Caco-2 (cell line): ENCODE data around the gene GABRG3. TPM values are rescaled to one million over a fixed set of nuclear protein-coding genes. Genes with fewer than 3 reads are reported as not detected.
A peak's percentile ranks its signal among the peaks of the same experiment; 100 is the strongest.

Experiments
- BruUV-seq: library from RNA; stranded (reverse); fragments of 400-500 nt; replicated peaks from 2 replicates; lab custom pipeline; 2021; lab: Mats Ljungman, UMichigan
- CTCF ChIA-PET: fragments of 300-600 bp; sonication (Branson Sonifier 250); formaldehyde crosslinking; loops from one replicate; lab custom pipeline; 2022; ENCODE audit warnings: antibody characterized with exemption; lab: Charles Lee
- POLR2A ChIA-PET: fragments of 300-600 bp; sonication (Branson Sonifier 250); formaldehyde crosslinking; loops from one replicate; lab custom pipeline; 2022; ENCODE audit warnings: antibody characterized with exemption; lab: Charles Lee
- DNase-seq, 2 experiments: peaks; one replicate each; pipeline versions ENCODE4 v3.0.0 to v3.0.0-alpha.2; 2020 to 2022
- H3K27me3 ChIP-seq: replicated peaks from 2 replicates; pipeline ENCODE4 v1.6.0; 2011; ENCODE audit warnings: low read length; ENCODE audit not compliant: control insufficient read depth, insufficient read depth
- H3K36me3 ChIP-seq: 2 replicates; pipeline ENCODE4 v1.5.1; 2011; ENCODE audit warnings: low read length; ENCODE audit not compliant: control insufficient read depth, insufficient read depth
- H3K4me1 ChIP-seq: fragments of 250-450 bp; sonication (Bioruptor Pico); 2 replicates; pipeline ENCODE4 v1.5.1; 2020; ENCODE audit warnings: mild to moderate bottlenecking
- H3K4me3 ChIP-seq: 2 replicates; pipeline ENCODE4 v1.5.1; 2011; ENCODE audit warnings: low read depth, mild to moderate bottlenecking, control low read depth, low read length
- H3K9me3 ChIP-seq: fragments of 250-450 bp; sonication (Bioruptor Pico); 2 replicates; pipeline ENCODE4 v1.5.1; 2020; ENCODE audit warnings: mild to moderate bottlenecking, moderate library complexity
- H3K27ac Mint-ChIP-seq: one replicate; pipeline ENCODE4 v1.8.0; 2022; ENCODE audit warnings: mixed read lengths; ENCODE audit not compliant: unreplicated experiment
- H3K27me3 Mint-ChIP-seq: one replicate; pipeline ENCODE4 v1.8.0; 2022; ENCODE audit warnings: mixed read lengths; ENCODE audit not compliant: insufficient read depth, unreplicated experiment
- H3K36me3 Mint-ChIP-seq: one replicate; pipeline ENCODE4 v1.8.0; 2022; ENCODE audit warnings: mild to moderate bottlenecking, mixed read lengths; ENCODE audit not compliant: insufficient read depth, unreplicated experiment
- H3K4me1 Mint-ChIP-seq: one replicate; pipeline ENCODE4 v1.8.0; 2022; ENCODE audit warnings: low read depth, mixed read lengths; ENCODE audit not compliant: unreplicated experiment
- H3K4me3 Mint-ChIP-seq: one replicate; pipeline ENCODE4 v1.8.0; 2022; ENCODE audit warnings: mild to moderate bottlenecking, moderate library complexity, mixed read lengths; ENCODE audit not compliant: unreplicated experiment
- H3K9me3 Mint-ChIP-seq: one replicate; pipeline ENCODE4 v1.8.0; 2022; ENCODE audit warnings: mixed read lengths; ENCODE audit not compliant: unreplicated experiment
- intact Hi-C: fragments of 100-400 bp; cut with micrococcal nuclease; formaldehyde crosslinking; loops from one replicate; pipeline ENCODE4 v1.10.0; 2022; ENCODE audit not compliant: unreplicated experiment
- total RNA-seq: library from RNA; stranded (reverse); gene quantifications from 2 replicates; pipeline ENCODE4 v1.2.3, GENCODE V29; 2022
- TF ChIP-seq, protein P1 (sequence below), 2 experiments: fragments of 200-600 bp in 1 of 2; IDR thresholded peaks; 1 replicate in 1 of 2; 2 replicates in 1 of 2; pipeline versions ENCODE4 v1.5.1 to v1.8.0; 2011 to 2022; ENCODE audit warnings: antibody characterized with exemption in 1 of 2, control low read depth in 1 of 2, inconsistent platforms in 1 of 2, low read depth in 1 of 2, low read length in 1 of 2, mild to moderate bottlenecking in 1 of 2, moderate library complexity in 1 of 2; ENCODE audit not compliant: insufficient read depth in 1 of 2, severe bottlenecking in 1 of 2, unreplicated experiment in 1 of 2

Gene GABRG3
- total RNA-seq, 1 experiment from 2014 or later, result not detected

- no TSS peak for BruUV-seq
- TF ChIP-seq, protein P1, sequence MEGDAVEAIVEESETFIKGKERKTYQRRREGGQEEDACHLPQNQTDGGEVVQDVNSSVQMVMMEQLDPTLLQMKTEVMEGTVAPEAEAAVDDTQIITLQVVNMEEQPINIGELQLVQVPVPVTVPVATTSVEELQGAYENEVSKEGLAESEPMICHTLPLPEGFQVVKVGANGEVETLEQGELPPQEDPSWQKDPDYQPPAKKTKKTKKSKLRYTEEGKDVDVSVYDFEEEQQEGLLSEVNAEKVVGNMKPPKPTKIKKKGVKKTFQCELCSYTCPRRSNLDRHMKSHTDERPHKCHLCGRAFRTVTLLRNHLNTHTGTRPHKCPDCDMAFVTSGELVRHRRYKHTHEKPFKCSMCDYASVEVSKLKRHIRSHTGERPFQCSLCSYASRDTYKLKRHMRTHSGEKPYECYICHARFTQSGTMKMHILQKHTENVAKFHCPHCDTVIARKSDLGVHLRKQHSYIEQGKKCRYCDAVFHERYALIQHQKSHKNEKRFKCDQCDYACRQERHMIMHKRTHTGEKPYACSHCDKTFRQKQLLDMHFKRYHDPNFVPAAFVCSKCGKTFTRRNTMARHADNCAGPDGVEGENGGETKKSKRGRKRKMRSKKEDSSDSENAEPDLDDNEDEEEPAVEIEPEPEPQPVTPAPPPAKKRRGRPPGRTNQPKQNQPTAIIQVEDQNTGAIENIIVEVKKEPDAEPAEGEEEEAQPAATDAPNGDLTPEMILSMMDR (IDR thresholded peaks at IDR 0.05; ENCODE audit: insufficient read depth in 1 of 2, low read depth in 1 of 2, low read length in 1 of 2, severe bottlenecking in 1 of 2, unreplicated experiment in 1 of 2), result no peak
- ChIA-PET POLR2A (no interaction called here), CTCF (no interaction called here)
- no peaks in the 10 kb centered on the region for H3K36me3 Mint-ChIP-seq
- H3K4me1 Mint-ChIP-seq, result no peaks in the 10 kb centered on the region
- intact Hi-C loops, result no loop called here
- Histone ChIP-seq H3K4me1 (no peaks in the 10 kb centered on the region), H3K27me3 (no peaks in the 10 kb centered on the region), H3K4me3 (no peak overlapping the region), H3K9me3 (0 out of 2 replicates have a peak, but pooled peaks cover 4% of the 10 kb centered on the region), H3K36me3 (no peaks in the 10 kb centered on the region)
- H3K4me3 Mint-ChIP-seq, result no peak overlapping the region
- H3K27me3 Mint-ChIP-seq, result no peaks in the 10 kb centered on the region
- H3K9me3 Mint-ChIP-seq, result no peaks in the 10 kb centered on the region
- no peak for DNase-seq
- H3K27ac Mint-ChIP-seq, result no peak overlapping the region
These were observed 381.2 kb downstream of the GABRG3 start for GRCh38 chr15:27352136-27352535.

DNA sequence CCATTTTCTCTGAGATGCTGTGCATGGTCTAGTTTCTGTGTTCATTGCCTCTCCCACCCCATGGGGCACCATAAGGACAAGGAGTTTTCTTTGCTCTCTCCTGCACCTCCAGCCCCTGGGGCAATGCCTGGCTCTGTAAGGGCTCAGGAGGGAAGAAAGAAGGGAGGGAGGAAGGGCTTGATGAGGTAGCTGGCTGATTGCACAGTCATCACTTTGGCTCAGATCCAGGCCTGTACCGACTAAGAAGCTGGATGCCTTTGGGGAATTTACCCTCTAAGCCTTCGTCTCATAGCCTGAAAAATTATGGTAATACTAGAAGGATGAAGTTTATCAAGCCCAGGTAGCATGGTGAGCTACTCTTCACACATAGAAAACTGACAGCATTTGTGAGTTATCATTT is 382.9 kb downstream of the GABRG3 start:
- Histone ChIP-seq H3K36me3 (no peaks in the 10 kb centered on the region), H3K4me1 (no peaks in the 10 kb centered on the region), H3K9me3 (0 out of 2 replicates have a peak, but pooled peaks cover 4% of the 10 kb centered on the region), H3K4me3 (no peak overlapping the region), H3K27me3 (no peaks in the 10 kb centered on the region)
- H3K4me1 Mint-ChIP-seq, result no peaks in the 10 kb centered on the region
- H3K36me3 Mint-ChIP-seq, result no peaks in the 10 kb centered on the region
- DNase-seq, result no peak
- TF ChIP-seq, protein P1 (IDR thresholded peaks at IDR 0.05; ENCODE audit: insufficient read depth in 1 of 2, low read depth in 1 of 2, low read length in 1 of 2, severe bottlenecking in 1 of 2, unreplicated experiment in 1 of 2), result no peak
- no peaks in the 10 kb centered on the region for H3K9me3 Mint-ChIP-seq
- H3K4me3 Mint-ChIP-seq, result no peak overlapping the region
- ChIA-PET CTCF (no interaction called here), POLR2A (no interaction called here)
- no peak overlapping the region for H3K27ac Mint-ChIP-seq
- no peaks in the 10 kb centered on the region for H3K27me3 Mint-ChIP-seq
- intact Hi-C loops, result loop anchor here (1.0 kb wide), 1 partner anchor 21 kb away; no protein-coding TSS in a partner anchor
- no TSS peak for BruUV-seq

DNA sequence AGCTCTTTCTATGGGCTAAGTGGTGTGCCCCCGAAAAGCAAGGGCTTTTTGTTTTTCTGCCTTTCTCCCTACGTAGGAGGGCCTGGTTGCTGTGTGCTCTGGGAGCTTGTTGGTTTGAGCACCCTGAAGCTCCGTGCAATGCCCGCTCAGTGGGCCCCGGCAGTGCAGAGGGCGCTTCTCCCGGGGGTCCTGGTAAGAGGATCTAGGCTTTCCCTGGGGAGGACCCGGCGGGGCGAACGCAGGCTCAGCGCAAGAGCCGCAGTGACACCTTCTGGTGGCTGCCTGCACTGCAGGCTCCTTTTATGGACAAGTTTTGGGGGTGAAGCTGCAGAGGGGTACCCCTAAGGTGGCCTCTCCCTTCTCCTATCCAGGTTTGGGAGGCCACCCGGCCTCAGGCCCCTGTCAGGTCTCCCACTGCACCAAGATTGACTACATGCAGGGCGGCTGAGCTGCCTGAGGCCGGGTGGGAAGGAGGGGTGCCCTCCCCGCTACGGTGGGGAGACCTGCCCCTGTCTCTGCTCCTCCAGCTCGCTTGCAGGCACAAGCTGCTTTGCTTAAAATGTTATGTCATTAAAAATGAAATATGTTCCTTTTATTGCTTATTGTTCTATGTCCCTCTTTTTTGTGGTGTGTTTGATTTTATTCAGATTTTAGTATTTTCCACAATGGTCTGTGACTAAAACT is 387.9 kb downstream of the GABRG3 start:
- H3K27ac Mint-ChIP-seq, result no peak overlapping the region
- H3K4me3 ChIP-seq, result no peak overlapping the region
- no peaks in the 10 kb centered on the region for H3K4me1 ChIP-seq
- intact Hi-C loops, result loop anchor here (1.0 kb wide), 1 partner anchor 300 kb away; no protein-coding TSS in a partner anchor
- CTCF ChIA-PET, result no interaction called here
- H3K4me3 Mint-ChIP-seq, result no peak overlapping the region
- H3K36me3 ChIP-seq, result no peaks in the 10 kb centered on the region
- no peaks in the 10 kb centered on the region for H3K4me1 Mint-ChIP-seq
- no peaks in the 10 kb centered on the region for H3K27me3 ChIP-seq
- no peaks in the 10 kb centered on the region for H3K9me3 ChIP-seq
- H3K36me3 Mint-ChIP-seq, result no peaks in the 10 kb centered on the region
- H3K27me3 Mint-ChIP-seq, result no peaks in the 10 kb centered on the region
- POLR2A ChIA-PET, result no interaction called here
- no peaks in the 10 kb centered on the region for H3K9me3 Mint-ChIP-seq
- BruUV-seq, result no TSS peak
- TF ChIP-seq, protein P1 (IDR thresholded peaks at IDR 0.05; ENCODE audit: insufficient read depth in 1 of 2, low read depth in 1 of 2, low read length in 1 of 2, severe bottlenecking in 1 of 2, unreplicated experiment in 1 of 2), result peak; percentile 41 to 77
- peak in 1 of 2 experiments; percentile 11 for DNase-seq
